GM12878 (cell line): ENCODE data around the gene GPRC5C.

Source experiments
- JUND ChIP-seq: IDR thresholded peaks from 2 replicates; pipeline ENCODE4 v1.6.1; 2012; ENCODE audit warnings: low read depth, mild to moderate bottlenecking, low read length, improper control_type of control experiment, moderate library complexity
- NKRF ChIP-seq: fragments of 450-650 bp; conservative IDR thresholded peaks from 2 replicates; pipeline ENCODE4 v1.6.1; 2017; ENCODE audit warnings: mild to moderate bottlenecking, moderate library complexity
- POLR2A ChIP-seq: IDR thresholded peaks from 2 replicates; pipeline ENCODE4 v1.6.1; 2011; ENCODE audit warnings: low read depth, mild to moderate bottlenecking, low read length
- SP1 ChIP-seq: IDR thresholded peaks from one replicate; pipeline ENCODE4 v1.6.1; 2011; ENCODE audit warnings: low read depth, low read length
- TF ChIP-seq, protein P1 (sequence below), 3 experiments: IDR thresholded peaks in 2 of 3; conservative IDR thresholded peaks in 1 of 3; 2 replicates each; pipeline ENCODE4 v1.5.1; 2011; ENCODE audit warnings: low read depth in 3 of 3, low read length in 3 of 3, mild to moderate bottlenecking in 3 of 3, control low read depth in 2 of 3, moderate library complexity in 2 of 3, inconsistent platforms in 1 of 3, mixed read lengths in 1 of 3; ENCODE audit not compliant: control insufficient read depth in 2 of 3, insufficient read depth in 1 of 3; ENCODE audit errors: extremely low read depth in 1 of 3

DNA sequence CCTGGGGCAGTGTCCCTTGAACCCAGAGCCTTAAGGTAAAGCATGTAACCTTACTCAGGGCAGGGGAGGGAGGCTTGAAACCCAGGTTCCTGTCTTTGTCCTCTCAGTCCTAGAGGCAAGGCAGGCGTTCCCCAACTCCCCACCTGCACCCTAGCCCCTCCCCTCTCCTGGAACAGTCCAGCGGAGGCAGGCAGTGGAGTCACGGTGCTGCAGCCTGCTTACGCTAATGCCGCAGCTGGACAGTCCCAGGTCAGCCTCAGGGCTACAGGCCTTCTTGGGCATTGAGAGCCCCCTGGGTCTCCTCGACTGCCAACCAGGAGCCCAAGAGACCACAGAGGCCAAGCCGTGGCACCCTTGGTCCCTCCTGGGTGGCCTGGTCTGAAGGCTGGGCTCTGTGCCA is 27.7 kb downstream of the GPRC5C start:
- no peak for TF ChIP-seq POLR2A
- TF ChIP-seq, protein P1, sequence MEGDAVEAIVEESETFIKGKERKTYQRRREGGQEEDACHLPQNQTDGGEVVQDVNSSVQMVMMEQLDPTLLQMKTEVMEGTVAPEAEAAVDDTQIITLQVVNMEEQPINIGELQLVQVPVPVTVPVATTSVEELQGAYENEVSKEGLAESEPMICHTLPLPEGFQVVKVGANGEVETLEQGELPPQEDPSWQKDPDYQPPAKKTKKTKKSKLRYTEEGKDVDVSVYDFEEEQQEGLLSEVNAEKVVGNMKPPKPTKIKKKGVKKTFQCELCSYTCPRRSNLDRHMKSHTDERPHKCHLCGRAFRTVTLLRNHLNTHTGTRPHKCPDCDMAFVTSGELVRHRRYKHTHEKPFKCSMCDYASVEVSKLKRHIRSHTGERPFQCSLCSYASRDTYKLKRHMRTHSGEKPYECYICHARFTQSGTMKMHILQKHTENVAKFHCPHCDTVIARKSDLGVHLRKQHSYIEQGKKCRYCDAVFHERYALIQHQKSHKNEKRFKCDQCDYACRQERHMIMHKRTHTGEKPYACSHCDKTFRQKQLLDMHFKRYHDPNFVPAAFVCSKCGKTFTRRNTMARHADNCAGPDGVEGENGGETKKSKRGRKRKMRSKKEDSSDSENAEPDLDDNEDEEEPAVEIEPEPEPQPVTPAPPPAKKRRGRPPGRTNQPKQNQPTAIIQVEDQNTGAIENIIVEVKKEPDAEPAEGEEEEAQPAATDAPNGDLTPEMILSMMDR (IDR thresholded peaks at IDR 0.05 in 2 of 3, conservative IDR thresholded peaks at IDR 0.05 in 1 of 3; ENCODE audit: control insufficient read depth in 2 of 3, extremely low read depth in 1 of 3, insufficient read depth in 1 of 3, low read depth in 3 of 3, low read length in 3 of 3): no peak
- TF ChIP-seq JUND: no peak
- TF ChIP-seq SP1: no peak
- TF ChIP-seq NKRF: no peak
